Myocyte (in vitro differentiated cells): ENCODE data around the gene KIF6. TPM values are rescaled to one million over a fixed set of nuclear protein-coding genes. Genes with fewer than 3 reads are reported as not detected.

Source experiments
- DNase-seq: peaks from one replicate; pipeline ENCODE4 v3.0.0-alpha.2; 2012; ENCODE audit warnings: low read depth
- total RNA-seq: library from RNA; depleted of rRNA; stranded (reverse); fragments of >200 nt; gene quantifications from 2 replicates; pipeline ENCODE4 v1.2.3, GENCODE V29; 2014

The KIF6 gene
- total RNA-seq, 1 donor from 2014 or later: not detected

DNA sequence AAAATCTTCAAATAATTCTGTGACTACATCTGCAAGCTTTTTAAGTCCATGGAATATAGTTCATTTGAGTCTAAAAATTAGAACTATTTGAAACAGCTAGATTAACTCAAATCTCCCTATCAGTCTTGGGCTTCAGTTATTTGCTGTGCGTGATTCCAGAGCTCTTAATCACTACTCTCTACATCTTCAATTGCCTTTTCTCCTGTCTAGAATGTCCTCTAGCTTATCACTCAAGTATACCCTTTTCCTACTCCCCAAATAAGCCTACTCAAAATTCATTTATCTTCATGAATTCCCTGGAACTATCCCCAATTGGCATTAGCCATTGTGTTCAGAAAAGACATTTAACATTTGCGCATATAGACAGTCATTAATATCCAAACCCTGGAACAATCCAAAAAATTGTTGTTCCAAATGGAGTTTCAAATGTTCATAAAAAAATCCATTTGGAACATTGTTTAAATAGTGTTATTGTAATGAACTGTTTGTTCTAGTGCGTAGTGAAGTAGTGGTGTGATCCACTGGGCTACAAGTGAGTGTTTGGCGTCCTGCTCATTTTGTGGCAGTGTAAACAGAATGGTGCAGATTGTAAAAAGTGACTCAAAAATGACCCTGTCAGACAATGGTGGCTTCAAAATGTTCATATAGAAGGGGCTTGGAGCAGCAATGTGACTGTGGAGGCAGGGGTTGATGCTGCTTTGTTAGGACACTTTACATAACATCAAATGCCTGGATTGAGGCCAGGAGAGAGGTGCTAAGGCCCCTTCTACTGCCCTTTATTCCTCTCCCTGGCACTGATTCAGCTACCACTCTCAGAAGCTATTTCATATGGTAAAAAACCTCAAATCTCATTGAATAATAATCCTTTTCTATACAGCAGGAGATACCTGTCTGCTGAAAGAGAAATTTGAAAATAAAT is 122.3 kb downstream of the KIF6 start:
- no peak for DNase-seq

DNA sequence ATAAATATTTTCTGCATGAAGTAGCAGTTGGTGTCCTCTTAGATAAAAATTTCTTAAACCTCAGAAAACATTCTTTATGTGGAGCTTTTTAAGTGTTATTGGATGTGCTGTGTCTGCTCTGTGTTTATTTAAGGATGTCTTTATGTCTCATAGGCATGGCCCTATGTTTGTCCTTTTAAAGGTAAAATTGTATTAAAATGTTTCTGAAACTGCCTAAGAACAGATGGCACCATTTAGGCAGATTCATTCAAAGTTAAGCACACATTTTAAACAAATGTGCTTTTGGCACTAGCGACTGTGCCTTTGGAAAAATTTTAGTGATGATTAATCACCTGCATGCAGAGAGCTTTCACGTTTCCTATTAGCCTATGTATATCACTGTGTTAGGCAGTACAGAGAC is 125.2 kb downstream of the KIF6 start:
- no peak for DNase-seq

DNA sequence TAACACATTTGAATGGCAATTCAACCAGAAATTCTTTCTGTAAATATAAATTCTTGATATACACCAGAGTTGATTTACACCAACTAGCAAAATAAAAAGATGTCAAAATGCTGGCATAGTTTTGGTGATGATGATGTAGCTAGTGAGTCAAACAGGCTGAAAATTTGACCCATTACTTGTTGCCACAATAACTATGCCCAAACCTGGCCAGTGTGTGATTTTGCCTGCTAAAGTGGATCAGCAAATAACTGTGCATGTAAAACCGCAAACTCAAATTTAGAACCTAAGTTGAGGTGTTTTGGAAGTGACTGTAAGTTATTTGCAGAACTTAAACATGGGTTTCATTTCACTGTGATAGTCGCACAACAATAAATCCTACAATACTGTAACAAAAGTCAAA is 125.9 kb downstream of the KIF6 start:
- DNase-seq: no peak

DNA sequence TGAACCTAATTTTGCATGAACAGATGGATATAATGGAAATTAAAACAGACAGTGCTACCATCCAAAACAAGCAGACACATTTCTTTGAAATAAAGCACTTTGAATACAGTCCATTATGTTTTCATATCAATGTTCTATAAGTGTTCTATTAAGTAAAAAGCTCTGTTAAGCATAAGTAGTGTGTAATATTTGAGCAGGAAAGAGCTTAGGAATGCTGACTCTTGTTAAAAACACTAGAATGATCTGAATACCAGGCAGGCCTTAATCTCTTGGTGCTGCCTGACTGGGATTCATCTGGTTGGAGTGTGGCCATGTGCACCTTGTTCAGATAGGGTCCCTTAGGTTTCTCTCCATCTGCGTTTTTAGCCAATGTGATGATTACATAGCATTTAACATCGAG is 130.9 kb downstream of the KIF6 start:
- DNase-seq: no peak

DNA sequence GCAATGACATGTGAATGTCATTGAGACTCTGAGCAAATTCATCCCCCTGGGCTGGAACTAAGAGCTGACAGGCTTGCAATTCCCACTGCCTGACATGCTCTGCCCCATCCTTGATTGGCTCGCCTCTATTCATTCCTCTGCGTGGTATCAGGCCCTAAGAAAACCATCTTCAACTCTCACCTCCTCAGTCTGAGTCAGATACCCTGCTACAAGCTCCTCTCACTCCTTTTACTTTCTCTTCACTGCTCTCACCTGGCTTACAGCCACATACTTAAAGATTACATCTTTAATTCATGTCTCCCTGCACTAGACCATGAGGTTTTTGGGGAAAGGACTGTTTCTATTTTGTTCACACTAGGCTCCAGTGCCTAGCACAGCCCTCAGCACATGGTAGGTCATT is 131.6 kb downstream of the KIF6 start:
- DNase-seq: no peak

DNA sequence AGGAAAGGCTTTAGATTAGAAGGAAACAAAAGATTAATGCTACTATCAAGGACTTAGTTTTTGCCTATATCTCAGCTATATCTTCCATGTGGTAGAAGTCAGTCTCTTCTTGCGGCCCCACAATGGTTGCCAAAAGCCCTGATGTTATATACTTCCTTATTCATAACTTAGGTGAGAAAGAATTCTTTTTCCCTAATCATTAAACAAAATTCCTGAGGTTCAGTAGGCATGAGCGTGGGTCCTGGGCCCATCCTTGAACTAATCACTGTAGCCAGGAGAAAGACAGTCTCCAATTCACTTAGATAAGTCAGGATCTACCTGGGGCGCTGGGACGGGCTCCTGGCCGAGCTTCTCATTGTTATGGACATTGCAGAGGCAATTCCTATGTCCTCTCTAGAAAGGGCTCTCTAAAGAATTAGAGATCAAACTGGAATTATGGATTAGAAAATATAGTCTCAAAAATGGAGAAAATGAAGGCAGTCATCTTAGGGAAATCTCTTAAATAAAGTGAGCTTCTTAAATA is 134.3 kb downstream of the KIF6 start:
- DNase-seq: no peak

GRCh38 chr6:39587080-39587479 is 138.1 kb downstream of the KIF6 start:
- no peak for DNase-seq

GRCh38 chr6:39585641-39586040 is 139.6 kb downstream of the KIF6 start:
- DNase-seq: no peak

GRCh38 chr6:39577446-39578165 is 147.6 kb downstream of the KIF6 start:
- no peak for DNase-seq

DNA sequence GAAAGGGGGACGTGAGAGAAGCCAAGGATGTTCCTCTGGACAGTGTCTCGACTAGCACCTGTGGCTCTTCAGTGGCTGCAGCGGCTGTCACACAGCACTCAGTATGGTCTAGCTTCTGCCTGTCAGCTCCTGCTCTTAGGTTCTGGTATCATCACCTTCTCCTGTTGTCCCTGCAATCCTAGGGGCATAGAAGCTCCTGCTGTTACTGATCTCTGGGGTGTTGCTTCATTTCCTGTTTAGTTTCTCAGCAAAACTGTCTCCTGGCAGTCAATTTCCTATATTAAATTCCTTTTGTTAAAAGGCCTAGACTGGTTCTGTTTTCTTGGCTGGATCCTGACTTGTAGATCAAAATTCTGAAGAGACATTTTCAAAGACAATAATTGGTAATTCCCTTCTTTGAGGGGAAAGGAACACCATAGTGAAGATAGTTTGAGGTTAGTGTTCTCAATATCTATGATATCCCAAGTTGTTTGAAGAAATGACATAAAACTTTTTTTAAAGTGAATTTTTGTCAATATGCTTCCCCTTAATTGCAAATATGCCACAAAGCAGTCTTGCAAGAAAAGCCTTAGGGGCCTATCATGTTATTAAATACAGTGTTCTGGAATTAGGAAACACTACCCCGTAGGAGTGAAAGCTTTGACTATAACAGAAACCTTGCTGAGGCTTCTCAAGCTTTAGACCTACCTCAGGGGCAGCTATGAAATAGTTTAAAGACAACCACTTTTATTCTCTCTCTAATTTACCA is 148.5 kb downstream of the KIF6 start:
- DNase-seq: no peak

DNA sequence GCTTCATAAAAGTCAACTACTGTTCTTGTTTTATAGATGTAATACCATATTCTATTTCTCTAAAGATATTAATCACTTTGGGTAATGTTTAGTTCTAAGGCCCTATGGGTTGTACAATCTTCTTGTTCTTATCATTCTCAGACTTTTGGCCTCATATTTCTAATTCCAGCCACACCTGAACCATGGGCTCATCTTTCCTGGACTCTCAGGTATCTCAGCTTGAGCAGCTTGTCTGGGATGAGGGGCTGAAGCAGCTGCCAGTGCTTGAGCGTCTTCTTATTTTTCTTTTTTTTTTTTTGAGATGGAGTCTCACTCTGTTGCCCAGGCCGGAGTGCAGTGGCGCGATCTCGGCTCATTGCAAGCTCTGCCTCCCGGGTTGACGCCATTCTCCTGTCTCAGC is 150.2 kb downstream of the KIF6 start:
- DNase-seq: no peak

- no peak for DNase-seq
Observed at GRCh38 chr6:39573541-39573940, 151.7 kb downstream of the KIF6 start.

- DNase-seq: no peak
Observed at GRCh38 chr6:39572661-39573340, 152.4 kb downstream of the KIF6 start.

- peak; percentile 3 for DNase-seq
Observed at GRCh38 chr6:39568896-39569295, 156.3 kb downstream of the KIF6 start.

- DNase-seq: no peak
Observed at GRCh38 chr6:39567091-39567490, 158.1 kb downstream of the KIF6 start.

DNA sequence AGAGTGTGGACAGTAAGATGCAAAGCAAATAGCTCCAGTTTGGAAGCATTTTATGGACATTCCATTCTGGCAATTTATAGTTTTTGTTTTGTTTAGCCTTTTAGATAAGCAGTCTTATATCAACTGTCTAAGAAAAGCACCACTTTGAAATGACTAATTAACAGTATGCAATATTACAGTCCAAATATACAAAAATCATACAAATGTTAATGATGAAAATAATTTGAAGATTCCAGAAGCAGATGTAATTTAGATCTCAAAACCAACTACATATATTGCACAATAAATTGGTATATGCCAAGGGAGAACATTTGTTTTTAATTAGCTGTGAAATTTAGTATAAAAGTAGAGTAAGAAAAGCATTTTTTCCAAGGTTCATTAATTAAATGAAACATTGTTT is 158.8 kb downstream of the KIF6 start:
- no peak for DNase-seq

- no peak for DNase-seq
Observed at GRCh38 chr6:39565956-39566355, 159.3 kb downstream of the KIF6 start.

DNA sequence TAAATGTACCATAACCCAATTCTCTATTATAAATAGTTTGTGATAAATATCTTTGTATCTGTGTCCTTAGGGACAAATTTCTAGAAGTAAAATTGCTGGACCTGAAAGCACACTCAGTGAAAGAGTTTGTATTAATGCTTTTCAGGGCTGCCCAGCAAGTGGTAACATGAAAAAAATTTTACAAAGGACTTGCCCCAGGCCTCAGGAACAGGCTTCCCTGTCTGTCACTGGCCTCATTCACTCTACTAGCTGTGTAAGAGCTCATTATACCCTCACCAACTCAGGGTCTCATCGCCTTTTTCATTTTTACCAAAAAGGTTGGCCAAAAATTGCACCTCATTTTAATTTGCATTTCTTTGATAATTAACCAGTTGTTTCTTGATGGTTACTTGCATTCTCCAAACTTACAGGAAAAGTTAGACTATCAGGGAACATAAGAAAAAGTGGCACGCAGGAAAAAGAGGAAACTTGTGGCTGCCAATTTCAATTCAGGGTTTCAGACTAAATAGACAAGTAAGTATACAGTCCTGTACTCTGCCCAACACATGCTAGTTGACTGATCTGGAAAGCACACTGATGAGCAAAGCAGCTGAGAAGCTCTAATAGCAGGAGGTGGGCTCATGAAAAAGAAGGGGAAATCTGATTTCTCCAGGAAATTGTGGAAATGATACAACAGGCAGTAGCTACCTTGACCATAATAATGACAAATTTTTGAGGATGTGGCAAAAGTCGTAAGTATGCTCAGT is 161.5 kb downstream of the KIF6 start:
- no peak for DNase-seq

DNA sequence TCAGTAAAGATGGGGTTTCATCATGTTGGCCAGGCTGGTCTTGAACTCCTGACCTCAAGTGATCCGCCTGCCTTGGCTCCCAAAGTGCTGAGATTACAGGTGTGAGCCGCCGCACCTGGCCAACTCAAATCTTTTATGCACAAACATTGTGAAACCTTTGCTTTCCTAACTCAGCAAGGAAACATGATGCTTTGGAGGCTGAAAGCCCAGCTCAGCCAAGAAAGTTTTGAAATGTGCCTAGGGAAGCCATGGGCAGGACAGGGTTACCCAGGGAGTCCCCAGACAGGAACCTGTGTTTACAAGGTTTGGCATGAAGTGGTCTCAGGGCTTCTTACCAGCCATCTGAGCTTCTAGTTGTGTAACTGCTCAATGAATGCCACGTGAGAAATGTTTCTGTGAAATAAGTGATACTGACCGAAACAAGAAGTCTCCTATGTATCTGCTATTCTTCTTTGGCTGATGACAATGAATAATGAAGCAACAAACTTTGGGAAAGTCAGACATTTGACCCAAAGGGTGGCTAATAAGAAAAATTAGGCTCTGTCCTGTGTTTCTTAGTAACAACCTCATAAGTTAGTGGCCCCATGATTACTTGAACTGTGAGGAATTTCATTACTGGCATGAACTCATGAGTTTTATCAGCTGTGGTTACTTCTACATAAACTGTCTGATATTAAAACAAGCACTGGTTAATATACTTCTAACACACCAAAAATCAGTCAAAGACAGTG is 163.5 kb downstream of the KIF6 start:
- DNase-seq: no peak

DNA sequence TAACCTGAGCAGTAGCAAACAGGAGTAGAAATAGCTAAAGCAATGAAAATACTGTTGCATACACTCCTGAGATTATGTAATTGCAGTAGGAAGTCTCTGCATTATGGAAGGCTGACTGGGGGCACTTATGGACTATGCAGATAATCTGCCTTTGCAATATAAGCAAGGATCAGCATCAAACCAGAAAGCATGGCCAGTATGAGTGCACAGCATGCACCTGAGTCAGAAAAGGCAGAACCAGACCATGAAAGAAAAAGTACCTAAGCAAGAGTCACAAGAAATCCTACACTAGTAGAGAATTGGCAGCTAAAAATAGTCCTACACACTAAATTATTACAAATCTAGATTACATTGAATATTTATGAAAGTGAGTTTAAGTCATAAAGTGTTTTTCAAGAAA is 164.3 kb downstream of the KIF6 start:
- DNase-seq: no peak
